GOT3 (cell line): ENCODE measurements around the gene SLIT3.

Experiments
- DNase-seq: peaks from one replicate; lab custom pipeline; 2025; ENCODE audit warnings: mixed read lengths; lab: John Stamatoyannopoulos, UW

The SLIT3 gene

DNA sequence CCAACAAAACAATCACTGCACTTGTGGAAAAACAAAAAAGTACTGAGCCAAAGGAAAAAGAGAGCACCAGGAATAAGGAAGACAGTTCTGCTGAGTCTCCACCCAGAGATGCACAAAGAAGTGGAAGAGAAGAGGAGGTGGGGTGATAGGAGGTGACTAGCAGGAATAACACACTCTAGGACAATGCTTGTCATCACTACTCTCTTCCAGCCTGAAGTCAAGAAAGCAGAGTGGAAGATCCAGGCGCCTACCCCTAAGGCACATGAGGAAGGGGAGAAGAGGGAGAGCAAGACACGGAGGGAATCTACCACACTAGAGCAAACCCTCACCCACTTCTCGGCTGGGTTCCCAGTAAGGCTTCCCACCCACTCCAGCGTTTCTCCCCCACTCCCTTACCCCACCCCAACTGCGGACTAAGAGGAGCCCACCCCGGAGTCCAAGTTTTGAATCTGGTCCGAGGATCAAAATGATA lies 1.7 kb downstream of the SLIT3 start:
- DNase-seq = no peak

DNA sequence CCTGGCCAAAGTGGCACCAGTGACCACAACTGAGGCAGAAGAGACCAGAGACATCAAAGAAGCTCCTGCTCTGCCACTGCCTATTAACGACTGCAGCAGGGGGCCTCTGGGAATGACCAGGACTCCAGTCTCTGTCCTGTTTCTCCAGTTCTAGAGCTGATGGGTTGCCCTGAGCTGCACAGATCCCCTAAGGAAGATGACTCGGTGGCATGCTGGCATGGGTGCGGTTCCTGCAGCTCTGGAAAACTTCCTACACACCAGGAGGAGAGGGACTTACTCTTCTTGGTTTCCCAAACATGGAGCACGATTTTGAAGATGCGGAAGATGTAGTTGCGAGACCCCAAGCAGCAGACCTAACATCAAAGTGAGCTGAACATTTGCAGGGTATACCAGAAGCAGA lies 2.7 kb downstream of the SLIT3 start:
- no peak for DNase-seq

DNA sequence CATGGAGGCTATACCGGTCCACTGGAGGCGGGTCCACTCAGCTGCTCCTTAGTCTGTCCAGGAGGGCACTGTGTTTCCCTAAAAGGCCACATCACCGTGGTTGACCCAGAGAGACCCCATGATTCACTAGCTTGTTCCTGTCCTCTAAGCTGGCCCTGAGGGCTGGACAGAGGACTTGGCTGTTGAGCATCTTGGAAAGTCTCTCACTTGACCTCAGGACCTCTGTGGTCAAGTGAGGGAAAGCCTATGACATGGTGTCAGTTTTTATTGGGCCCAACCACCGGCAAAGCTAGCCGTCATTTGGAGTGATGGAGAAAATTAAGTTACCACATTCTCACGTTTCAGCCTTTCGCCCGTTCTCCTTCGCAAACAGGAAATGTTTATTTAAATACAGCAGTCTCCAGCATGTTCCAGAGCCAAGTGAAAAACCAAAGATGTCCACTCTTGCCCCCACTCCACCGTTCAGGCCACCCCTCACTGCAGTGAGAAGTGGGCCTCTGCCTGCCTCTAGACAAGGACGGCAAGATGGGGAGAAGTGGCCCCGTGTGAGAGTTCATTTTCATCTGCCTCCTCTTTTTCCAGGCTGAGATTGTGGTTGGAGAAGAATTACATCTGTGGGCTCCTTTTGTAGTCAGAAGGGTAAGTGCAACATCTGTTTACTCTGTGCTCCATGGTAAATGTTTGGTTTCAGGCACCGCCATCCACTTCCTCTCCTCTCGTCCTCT lies 4.4 kb downstream of the SLIT3 start:
- peak; percentile 29 for DNase-seq

DNA sequence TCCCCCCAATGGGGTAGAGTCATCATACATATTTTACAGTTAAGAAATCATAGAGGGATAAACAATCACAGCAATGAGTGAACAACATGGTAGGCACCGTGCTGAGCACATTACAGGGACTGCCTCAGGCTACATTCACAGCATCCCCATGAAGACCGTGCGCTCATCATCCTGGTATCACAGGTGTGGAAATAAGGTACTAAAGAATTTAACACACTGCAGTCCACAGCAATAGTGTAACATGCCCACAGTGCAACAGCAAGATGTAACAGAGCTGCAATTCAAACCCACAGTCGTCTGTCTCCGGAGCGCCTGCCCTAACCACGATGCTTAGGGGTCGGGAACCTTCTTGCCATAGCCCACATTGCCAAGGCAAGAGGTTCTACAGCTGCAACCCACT lies 5.6 kb downstream of the SLIT3 start:
- DNase-seq = no peak

DNA sequence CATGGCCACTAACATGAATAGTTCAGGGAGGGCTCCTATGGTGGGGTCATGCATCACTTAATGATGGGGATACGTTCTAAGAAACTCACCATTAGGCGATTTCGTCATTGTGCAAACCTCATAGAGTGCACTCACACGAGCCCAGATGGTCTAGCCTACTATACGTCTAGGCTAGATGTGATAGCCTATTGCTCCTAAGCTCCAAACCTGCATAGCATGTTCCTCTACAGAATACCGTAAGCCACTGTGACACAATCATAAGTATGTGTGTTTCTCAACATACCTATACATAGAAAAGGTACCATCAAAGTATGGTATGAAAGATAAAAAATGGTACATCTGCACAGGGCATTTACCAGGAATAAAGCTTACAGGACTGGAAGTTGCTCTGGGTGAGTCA lies 6.3 kb downstream of the SLIT3 start:
- DNase-seq = no peak

DNA sequence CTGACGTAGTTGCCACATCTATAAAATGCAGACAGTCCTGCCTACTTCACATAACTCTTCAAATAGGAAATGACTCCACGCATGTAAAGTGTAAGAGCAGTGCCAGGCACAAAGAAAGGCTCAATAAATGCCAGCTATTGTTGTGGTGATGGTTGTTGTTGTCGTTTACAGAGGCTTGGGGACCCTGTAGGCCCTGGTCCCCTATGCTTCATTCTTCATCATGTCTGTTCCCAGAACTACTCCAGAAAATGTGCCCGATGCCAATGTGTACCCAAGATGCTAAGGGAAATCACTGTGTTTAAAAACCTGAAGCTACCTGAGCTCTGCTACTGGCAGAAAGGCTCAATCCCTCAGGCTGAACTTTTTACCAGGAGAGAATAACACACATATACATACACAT lies 9.1 kb downstream of the SLIT3 start:
- no peak for DNase-seq

DNA sequence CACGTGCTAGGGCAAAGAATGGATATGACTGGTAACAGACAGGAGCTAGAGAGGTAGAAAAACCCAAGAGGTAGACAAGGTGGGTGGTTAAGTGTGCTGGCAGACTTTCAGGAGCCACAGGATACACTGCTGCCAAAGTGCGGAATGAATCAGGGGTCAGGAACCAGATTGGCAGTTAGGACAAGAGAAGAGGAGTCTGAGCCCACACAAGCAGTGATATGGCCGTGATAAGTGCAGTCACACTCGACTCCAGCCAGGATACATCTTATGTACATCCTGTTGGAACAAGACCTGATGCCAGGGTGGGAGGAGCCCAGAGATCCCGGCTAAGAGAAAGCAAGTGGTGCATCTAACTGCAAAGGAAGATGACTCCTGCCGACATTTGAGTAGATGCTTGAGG lies 10.0 kb downstream of the SLIT3 start:
- no peak for DNase-seq

DNA sequence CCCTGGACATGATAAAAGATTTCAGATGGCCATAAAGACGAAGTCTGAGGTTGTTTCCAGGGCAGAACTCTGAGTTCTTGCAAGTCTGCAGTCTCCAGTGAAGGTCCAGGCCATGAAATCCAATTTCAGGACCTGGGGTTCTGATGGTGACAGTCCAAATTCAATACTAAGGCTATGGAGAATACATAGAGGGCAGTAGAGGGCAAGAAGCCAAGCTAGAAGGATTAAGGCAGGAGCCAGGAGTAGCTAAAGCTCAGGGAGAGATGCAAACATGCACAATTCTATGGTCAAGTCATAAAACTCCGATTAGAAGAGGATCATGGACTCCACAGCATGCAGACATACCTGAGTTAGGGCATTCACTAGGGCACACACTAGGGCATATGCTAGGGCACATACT lies 11.4 kb downstream of the SLIT3 start:
- no peak for DNase-seq

DNA sequence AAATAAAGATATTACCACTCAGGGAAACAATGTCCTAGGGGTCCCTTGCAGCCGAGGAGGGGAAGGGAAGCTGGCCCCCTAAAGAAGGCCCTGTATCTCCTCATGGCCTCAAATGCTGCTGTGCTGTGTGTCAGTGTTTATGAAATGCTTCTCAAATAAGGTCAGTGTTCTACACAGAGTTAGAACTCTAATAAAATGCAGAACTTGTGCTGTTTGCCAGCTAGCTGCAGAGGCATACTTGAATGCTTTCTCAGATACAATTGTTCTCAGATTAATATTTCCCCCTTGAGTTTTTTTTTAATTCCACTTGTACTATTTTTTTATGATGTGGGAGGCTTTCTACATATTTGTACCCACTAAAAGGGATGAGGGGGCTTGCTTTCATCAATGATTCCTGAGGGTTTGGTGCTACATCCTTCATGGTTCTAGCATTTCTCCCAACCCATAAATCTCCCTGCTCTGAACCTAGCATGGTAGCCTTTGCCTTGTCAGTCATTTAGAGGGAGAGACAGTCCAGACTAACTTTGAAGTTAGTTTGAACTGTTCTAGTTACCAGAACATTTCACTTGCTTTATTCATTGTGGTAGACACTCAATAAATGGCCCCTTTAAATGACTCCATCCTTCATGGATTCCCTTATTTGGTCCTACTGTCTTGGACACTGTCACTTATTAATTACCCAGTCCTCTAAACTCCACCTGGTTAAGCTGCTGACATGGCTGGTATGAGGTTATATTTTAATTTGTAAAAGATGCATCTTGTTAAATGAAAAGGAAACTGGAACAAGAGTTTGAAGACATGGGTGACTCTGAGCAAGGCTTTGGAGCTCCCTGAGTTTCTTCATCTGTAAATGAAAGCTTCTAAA lies 12.6 kb downstream of the SLIT3 start:
- DNase-seq = no peak

DNA sequence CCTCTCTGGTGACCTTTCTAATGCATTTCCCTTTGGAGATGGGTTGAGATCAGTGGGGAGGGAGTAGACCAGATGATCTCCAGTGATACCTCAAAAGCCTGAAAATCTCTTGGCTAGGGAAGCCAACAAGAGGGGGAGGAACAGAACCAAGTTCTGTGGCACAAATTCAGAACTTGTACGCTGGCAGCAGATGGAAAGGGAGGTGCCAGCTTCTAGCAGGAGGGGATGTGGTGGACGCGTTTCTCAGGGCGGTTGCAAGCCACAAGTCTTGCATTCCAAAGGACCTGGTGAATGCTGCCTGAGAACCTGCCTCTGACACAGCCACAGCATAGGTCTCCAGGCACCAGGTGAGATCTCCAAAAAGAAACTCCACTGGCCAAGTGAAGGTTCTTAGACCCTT lies 13.4 kb downstream of the SLIT3 start:
- no peak for DNase-seq

DNA sequence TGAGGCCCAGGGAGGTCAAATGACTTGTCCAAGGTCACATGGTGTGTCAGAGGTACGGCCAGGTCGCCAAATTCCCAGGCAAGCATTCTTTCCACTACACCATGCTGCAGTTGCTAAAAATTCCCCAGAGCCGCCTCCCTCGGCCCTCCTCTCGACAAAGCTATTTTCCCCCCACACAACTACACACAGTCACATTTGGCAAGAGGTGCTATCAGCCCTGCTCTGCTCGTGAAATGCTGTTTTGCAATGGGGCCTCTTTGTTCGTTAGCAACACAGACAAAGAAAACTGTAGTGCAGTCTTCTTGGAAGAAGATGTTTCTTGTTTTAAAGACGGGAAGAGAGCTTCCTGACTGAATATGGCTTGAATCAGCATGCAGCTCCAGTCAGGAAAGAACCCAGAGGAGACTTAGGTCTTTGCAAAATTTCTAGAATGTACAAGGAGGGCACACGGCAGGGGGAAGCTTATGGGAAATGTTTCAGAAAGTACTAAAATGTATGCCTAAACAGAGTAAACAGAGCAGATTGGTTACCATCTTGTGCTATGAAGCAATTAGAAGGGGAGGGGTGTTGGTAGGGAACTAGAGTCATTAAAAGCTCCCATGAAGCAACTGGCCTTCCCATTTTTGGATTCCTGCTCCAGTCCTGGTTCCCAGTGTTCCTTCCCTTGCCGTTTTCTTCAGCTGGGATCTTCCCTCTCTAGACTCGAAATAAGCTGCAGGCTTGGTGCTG lies 14.2 kb downstream of the SLIT3 start:
- DNase-seq = no peak

DNA sequence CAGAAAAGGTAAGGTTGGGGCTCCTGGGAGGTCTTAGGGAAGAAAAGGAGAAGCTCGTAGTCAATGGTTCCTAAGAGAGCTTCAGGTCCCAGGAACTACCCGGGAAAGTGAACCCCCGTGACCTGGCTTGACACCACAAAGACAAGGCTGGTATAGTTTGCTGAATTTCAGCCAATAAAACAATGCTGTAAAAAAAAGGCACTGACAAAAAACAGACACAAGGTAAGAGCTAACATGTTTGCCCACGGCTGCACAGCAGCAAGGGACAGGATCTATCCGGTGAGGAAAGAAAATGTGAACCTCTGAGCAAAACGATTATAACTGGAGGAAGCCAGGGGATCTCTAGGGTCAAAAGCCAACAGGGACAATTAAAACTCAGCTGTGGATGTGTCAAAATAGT lies 17.1 kb downstream of the SLIT3 start:
- DNase-seq = no peak

DNA sequence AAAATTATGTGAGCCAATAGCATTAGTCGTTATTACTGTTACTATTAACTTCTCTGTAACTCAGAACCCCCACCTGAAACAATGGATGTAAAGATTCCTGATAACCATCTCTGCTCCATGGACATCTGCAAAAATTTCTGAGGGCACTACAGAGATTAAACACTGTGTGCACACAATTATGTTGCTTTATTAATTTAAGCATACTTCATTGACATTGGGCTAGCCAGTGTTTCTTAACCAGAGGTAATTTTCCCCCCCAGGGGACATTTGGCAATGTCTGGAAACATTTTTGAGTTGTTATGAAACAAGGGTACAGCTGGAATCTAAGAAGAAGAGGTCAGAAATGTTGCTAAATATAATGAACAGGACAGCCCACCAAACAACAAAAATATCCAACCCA lies 19.3 kb downstream of the SLIT3 start:
- DNase-seq = no peak

DNA sequence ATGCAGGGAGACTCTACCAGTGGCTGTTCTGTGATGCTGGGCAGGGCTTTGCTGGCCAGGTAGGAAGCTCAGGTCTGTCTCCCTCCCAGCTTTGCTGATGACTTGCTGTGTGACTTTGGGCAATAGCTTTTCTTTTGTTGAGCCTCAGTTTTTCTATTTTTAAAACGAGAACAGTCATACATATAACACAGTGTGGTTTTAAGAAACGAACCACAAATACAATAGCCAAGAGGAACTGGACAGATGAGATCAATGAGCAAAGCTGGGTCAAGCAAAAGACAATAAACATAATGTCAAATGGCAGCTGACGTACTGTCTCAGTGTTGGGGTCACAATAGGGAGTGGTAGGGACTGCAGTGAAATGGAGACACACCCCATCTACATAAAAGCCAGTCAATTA lies 20.2 kb downstream of the SLIT3 start:
- DNase-seq = no peak

DNA sequence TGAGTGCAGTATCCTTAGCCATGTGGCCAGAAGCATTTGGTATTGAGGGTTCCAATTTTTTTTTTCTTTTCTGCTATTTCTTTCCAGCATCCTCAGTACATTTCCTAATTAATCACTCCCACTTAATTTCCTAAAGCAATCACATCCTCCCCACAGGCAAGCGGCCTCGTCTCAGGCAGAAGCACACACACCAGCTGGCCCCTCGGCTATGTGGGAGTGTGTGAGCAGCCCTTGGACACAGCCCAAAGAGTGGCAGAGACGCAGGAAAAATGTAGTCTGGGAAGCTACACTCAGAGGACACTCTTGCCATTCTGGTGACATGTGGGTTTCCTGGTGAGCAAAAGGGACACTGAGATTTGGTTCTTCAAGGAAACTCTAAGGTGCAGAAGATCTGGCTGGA lies 20.7 kb downstream of the SLIT3 start:
- DNase-seq = no peak

DNA sequence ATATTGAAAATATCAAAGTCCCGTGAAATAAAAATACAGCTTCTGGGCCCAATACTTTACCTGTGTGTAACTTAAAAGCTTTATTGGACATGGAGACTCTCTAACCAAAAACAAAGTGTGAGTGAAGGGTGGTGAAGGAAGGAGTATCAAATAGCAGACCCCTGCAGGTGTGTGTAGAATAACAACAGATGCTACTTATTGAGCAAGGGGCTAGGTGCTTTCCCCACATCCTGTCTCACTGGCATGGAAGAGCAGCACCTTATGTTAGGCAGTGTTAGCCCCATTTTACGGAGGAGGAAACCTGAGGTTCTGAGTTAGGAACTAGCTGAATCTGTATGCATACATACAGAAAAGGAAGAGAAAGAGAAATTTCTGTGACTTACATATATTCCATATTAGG lies 21.8 kb downstream of the SLIT3 start:
- no peak for DNase-seq

DNA sequence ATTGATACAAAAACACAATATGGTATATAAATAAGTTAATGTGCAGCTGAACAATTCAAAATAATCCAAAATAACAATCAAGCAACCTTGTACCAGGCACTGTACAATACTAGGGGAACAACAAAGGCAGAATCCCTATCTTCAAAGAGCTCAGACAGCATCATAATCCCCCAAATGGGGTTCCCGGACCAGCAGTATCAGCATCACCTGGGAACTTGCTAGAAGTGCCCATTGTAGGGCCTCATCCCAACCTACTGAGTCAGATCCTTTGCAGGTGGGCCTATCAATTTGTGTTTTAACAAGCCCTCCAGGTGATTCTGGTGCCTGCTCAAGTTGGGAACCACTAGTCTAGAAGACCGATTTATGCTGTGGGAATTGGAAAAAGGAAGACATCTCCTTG lies 27.1 kb downstream of the SLIT3 start:
- DNase-seq = no peak

DNA sequence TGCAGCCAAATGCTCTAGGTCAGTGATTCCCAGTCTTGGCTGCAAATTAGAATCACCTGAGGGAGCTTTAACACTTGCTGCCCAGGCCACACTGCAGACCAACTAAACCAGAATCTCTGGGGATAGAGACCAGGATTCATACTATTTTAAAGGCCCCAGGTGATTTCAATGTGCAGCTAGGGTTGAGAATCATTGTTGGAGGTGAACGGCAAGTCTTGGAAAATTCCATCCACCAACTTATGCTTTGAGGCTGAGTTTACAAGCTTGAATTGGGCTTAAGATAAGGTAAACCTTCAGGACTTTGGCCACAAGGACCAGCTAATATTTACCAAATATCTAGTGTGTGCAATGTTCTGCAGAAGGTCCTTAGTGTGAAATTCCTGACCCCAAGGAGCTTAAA lies 27.5 kb downstream of the SLIT3 start:
- DNase-seq = no peak

DNA sequence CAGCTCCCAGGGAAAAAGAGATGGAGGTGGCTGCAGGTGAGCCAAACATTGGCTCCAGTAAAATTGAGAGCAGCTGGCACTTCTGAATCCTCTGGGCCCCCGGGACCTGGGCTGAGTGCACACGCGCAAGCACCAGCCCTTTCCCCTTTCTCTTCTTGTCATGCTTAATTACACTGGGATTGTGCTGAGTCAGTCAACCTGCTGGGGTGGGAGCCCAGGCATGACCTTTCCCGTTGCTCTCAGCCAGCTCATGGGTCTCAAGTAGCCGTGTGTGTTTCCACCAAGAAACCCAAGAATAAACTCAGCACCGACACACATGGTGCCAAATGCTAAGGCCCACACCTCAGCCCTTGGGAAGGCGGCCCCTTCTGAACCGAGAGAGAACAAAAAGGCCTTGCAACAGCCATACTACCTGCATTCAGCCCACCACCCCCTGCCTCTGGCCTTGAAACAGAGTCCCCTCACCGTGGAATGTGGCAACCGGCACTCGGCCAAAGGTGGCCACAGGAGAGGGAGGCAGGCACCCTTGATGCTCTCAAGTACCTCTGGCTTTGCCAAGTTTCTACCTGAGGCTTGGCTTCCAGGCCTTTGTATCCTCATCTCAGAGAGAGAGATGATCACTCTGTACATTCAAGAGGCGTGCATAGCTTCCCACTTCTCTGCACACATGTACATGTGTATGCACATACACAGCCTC lies 28.1 kb downstream of the SLIT3 start:
- no peak for DNase-seq

DNA sequence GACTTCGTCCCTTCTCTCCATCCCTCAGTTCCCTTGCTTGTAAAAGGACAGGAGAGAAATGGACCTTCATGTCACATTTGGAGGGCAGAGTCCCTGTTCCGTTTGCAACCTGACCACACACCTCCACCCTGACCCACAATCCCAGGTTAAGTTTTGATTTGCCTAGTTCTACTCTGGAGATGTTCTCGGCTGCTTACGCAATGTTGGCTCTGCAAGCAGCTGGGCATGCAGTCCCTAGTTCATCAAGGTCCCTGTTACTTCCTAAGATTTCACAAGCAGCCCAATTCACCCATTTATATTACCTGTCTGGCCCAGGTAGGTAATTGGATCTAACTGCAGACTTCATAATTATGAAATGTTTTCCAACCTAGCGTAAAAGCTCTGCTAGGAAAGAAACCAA lies 28.8 kb downstream of the SLIT3 start:
- no peak for DNase-seq

DNA sequence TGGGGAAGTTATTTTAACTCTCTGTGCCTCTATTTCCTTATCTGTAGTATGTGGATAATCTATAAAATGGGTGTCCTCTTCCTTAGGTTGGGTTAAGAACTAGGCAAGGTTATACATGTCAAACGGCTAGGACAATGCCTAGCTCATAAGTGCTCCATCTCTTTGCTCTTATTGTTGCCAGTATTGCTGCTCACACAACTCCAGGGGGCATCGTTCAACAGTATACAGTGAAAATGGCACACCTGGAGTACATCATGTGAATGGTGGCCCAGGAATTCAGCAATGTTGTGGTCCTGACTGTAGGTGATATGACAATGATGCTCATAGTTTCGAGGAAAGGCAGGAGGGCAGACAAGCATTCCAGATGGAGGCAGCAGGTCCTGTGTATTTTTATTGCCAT lies 30.1 kb downstream of the SLIT3 start:
- DNase-seq = no peak

DNA sequence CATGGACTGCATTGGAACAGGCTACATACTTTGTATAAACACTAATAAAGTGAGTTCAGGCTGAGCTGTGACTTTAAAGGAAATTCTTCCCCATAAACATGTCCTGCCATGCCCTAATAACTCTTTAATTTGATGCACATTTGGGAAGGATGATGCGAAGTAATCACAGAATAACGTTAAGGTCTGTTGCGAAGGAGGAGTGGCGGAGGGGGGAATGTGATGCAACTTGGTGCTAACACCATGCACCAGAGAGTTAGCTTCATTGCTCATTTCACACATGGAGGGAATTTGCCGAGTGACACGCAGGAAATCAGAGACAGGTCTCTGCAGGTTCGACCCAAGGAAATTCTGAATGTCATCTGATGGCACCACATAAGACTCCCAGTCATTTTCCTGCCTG lies 32.9 kb downstream of the SLIT3 start:
- DNase-seq = no peak
